Hepatocyte (in vitro differentiated cells): ENCODE measurements around the gene ETV6. TPM values are rescaled to one million over a fixed set of nuclear protein-coding genes. Genes with fewer than 3 reads are reported as not detected.

Experiments
- DNase-seq: peaks from one replicate; pipeline ENCODE4 v3.0.0-alpha.2; 2016; ENCODE audit warnings: low spot score
- H2AFZ ChIP-seq: fragments of 200-600 bp; sonication (generic); 2 replicates; pipeline ENCODE4 v1.6.0; 2016; ENCODE audit warnings: antibody characterized with exemption, mild to moderate bottlenecking
- H3K27ac ChIP-seq: fragments of 200-600 bp; sonication (generic); 2 replicates; pipeline ENCODE4 v1.5.1; 2016; ENCODE audit warnings: mild to moderate bottlenecking
- H3K27me3 ChIP-seq: fragments of 200-600 bp; sonication (generic); 2 replicates; pipeline ENCODE4 v1.6.1; 2016
- H3K36me3 ChIP-seq: fragments of 200-600 bp; sonication (generic); replicated peaks from 2 replicates; pipeline ENCODE4 v1.5.1; 2016; ENCODE audit warnings: low read depth; ENCODE audit not compliant: insufficient read depth
- H3K4me1 ChIP-seq: fragments of 200-600 bp; sonication (generic); 2 replicates; pipeline ENCODE4 v1.5.1; 2016; ENCODE audit warnings: mild to moderate bottlenecking, moderate library complexity; ENCODE audit not compliant: insufficient read depth
- H3K4me2 ChIP-seq: fragments of 200-600 bp; sonication (generic); 2 replicates; pipeline ENCODE4 v1.6.0; 2016
- H3K4me3 ChIP-seq: fragments of 200-600 bp; sonication (generic); 2 replicates; pipeline ENCODE4 v1.5.1; 2016; ENCODE audit warnings: mild to moderate bottlenecking
- H3K79me2 ChIP-seq: fragments of 200-600 bp; sonication (generic); 2 replicates; pipeline ENCODE4 v1.6.0; 2017; ENCODE audit warnings: mild to moderate bottlenecking
- H3K9me2 ChIP-seq: fragments of 200-600 bp; sonication (generic); replicated peaks from 2 replicates; pipeline ENCODE4 v1.6.0; 2017; ENCODE audit warnings: mild to moderate bottlenecking; ENCODE audit not compliant: insufficient read depth
- H3K9me3 ChIP-seq: fragments of 200-600 bp; sonication (generic); 2 replicates; pipeline ENCODE4 v1.5.1; 2016; ENCODE audit warnings: low read depth, mild to moderate bottlenecking
- H4K20me1 ChIP-seq: fragments of 200-600 bp; sonication (generic); 2 replicates; pipeline ENCODE4 v1.6.0; 2016; ENCODE audit warnings: mild to moderate bottlenecking; ENCODE audit not compliant: insufficient read depth, poor library complexity, severe bottlenecking
- EZH2 ChIP-seq: fragments of 200-600 bp; sonication (generic); IDR thresholded peaks from 2 replicates; pipeline ENCODE4 v1.6.1; 2016; ENCODE audit warnings: antibody characterized with exemption, mild to moderate bottlenecking, borderline replicate concordance
- EZH2phosphoT487 ChIP-seq: fragments of 200-600 bp; sonication (generic); IDR thresholded peaks from one replicate; pipeline ENCODE4 v1.6.1; 2018; ENCODE audit warnings: antibody characterized with exemption, mild to moderate bottlenecking, low read depth, moderate library complexity; ENCODE audit not compliant: unreplicated experiment, severe bottlenecking
- WGBS: methylation state at CpG from one replicate; pipeline ENCODE4 v1.1.6; 2016; ENCODE audit warnings: low lambda C conversion rate; ENCODE audit errors: missing lambda C conversion rate; 5-methylcytosine and 5-hydroxymethylcytosine counted together
- polyA plus RNA-seq: library from polyadenylated mRNA; unstranded; fragments of >200 nt; fragmentation: Nextera tagmentation; extraction: Ambion mirVana; gene quantifications from 2 replicates; pipeline ENCODE4 v1.2.1, GENCODE V29; 2016
- total RNA-seq: library from RNA; depleted of rRNA; stranded (reverse); fragments of >200 nt; gene quantifications from 2 replicates; pipeline ENCODE4 v1.2.3, GENCODE V29; 2014
- TF ChIP-seq, protein P1 (sequence below): fragments of 200-600 bp; sonication (generic); IDR thresholded peaks from 2 replicates; pipeline ENCODE4 v1.5.1; 2016; ENCODE audit warnings: antibody characterized with exemption, mild to moderate bottlenecking; ENCODE audit not compliant: poor library complexity

ETV6 gene
- total and polyA plus RNA-seq, 2 experiments from 2014 or later: 8.0 to 9.7 TPM

DNA sequence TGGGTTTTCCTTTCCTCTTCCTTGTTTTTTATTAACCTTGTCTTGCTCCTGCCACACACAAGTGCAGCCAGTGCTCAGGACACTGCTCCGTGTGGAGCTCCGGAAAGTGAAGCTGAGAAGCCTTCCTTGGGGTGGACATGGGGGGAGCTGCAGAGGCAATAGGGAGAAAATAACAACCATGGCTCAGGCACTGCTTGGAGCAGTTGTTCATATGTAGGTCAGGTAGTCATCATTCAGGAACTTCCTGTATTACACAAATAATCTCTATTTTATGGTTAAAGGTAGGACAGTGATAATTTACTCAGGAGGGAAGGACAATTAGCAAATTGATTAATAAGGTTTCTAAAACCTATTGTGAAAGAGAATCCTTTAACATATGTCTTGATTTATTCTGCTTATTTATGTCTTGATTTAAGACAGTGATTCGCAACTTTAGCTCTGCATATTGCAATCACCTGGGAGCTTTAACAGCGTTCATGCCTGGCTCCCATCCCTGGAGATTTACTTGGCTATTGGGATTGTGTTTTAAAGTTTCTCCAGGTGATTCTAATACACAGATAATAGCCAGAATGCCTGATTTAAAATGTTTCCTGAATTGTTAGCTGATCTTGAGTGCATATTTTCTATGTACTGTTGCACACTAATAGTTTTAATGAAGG is 92.1 kb downstream of the ETV6 start:
- Histone ChIP-seq H3K4me2 (no peak overlapping the region), H3K36me3 (no peaks in the 10 kb centered on the region), H3K79me2 (peaks cover 63% of the 10 kb centered on the region), H3K4me3 (no peak overlapping the region), H3K9me2 (no peaks in the 10 kb centered on the region), H3K9me3 (no peaks in the 10 kb centered on the region), H4K20me1 (no peaks in the 10 kb centered on the region), H2AFZ (no peak overlapping the region), H3K4me1 (peaks cover 9% of the 10 kb centered on the region), H3K27ac (no peak overlapping the region), H3K27me3 (no peaks in the 10 kb centered on the region)
- 86% methylated on average over 4 of the region's 4 CpGs for WGBS
- no peak for DNase-seq
- TF ChIP-seq, protein P1, sequence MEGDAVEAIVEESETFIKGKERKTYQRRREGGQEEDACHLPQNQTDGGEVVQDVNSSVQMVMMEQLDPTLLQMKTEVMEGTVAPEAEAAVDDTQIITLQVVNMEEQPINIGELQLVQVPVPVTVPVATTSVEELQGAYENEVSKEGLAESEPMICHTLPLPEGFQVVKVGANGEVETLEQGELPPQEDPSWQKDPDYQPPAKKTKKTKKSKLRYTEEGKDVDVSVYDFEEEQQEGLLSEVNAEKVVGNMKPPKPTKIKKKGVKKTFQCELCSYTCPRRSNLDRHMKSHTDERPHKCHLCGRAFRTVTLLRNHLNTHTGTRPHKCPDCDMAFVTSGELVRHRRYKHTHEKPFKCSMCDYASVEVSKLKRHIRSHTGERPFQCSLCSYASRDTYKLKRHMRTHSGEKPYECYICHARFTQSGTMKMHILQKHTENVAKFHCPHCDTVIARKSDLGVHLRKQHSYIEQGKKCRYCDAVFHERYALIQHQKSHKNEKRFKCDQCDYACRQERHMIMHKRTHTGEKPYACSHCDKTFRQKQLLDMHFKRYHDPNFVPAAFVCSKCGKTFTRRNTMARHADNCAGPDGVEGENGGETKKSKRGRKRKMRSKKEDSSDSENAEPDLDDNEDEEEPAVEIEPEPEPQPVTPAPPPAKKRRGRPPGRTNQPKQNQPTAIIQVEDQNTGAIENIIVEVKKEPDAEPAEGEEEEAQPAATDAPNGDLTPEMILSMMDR: no peak
- TF ChIP-seq EZH2: no peak
- TF ChIP-seq EZH2phosphoT487: no peak

DNA sequence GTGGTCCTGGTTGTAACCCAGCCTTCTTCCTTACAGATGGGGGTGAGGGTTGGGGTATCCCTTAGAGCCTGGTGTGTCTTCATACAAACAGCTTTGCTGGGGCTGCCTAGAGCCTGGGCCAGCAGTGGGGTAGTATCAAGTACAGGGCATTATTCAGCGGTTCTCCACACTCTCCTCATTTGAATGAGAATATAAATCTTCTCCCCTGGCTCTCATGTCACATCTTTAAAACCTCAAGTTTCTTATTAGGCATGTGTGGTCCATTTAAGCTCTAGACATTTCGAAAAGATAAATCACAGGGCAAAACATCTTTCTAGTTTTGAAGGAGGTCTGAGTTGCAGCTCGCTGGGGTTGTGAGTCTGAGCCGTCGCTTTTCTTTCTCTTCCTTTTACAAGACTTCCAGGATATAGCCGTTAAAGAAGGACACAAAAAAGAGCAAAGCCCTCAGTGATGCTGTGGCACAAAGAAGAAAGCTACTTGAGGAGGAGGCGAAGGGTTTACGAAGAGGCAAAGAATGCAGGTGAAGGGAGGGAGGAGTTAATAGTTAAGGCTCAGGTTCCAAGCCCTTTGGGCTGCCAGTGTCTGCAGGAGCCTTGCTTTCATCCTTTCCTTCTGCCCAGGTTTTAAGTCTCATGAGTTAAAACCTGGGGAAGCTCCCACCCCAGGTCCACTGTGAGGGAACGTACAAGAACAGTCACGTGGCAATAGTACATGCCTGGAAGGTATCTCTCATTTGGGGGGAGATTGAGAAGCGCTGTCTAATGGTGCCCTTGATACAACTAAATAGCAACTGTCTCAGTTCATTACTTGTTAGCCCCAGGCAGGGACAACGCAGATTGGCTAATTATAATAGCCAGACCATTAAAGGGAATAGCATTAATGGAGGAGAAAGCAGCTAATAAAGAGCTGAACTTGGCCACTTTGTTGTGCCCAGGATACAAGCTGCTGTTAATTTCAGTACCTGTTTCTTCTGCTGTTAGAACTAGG is 94.2 kb downstream of the ETV6 start:
- H3K27ac ChIP-seq: peak overlapping the region; percentile 21
- H3K4me3 ChIP-seq: no peak overlapping the region
- no peak for DNase-seq
- H3K9me3 ChIP-seq: no peaks in the 10 kb centered on the region
- H3K4me1 ChIP-seq: peaks cover 9% of the 10 kb centered on the region
- H2AFZ ChIP-seq: no peak overlapping the region
- no peaks in the 10 kb centered on the region for H3K36me3 ChIP-seq
- no peaks in the 10 kb centered on the region for H3K27me3 ChIP-seq
- TF ChIP-seq EZH2phosphoT487 (no peak), EZH2 (no peak)
- TF ChIP-seq, protein P1: no peak
- peak overlapping the region; percentile 45 for H3K4me2 ChIP-seq
- no peaks in the 10 kb centered on the region for H3K9me2 ChIP-seq
- peaks cover 52% of the 10 kb centered on the region for H3K79me2 ChIP-seq
- WGBS: 39% methylated on average over 12 of the region's 12 CpGs
- H4K20me1 ChIP-seq: no peaks in the 10 kb centered on the region

DNA sequence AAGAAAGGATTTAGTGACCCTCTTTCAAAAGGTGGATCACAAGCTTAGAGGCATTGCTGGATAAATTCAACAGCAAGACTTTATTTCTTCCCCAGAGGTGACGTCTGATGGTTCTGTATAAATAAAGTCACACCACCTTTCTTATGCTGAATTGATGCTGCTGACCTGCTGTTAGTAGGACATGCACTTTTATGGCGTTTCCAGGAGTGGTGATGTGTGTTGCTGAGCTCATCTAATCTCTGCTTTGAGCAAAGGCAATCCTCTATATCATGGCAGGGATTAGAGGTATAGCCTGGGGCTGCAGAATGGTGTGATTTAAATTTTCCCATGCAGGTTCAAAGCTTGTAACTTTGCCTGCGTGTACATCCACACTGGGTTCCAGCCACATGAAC is 94.9 kb downstream of the ETV6 start:
- TF ChIP-seq EZH2phosphoT487 (no peak), EZH2 (no peak)
- TF ChIP-seq, protein P1: no peak
- H3K27me3 ChIP-seq: no peaks in the 10 kb centered on the region
- no peak overlapping the region for H2AFZ ChIP-seq
- no peak overlapping the region for H3K4me2 ChIP-seq
- H3K36me3 ChIP-seq: no peaks in the 10 kb centered on the region
- H3K79me2 ChIP-seq: peaks cover 53% of the 10 kb centered on the region
- DNase-seq: no peak
- no peaks in the 10 kb centered on the region for H3K9me2 ChIP-seq
- H3K4me1 ChIP-seq: peaks cover 9% of the 10 kb centered on the region
- 57% methylated on average over 3 of the region's 3 CpGs for WGBS
- no peak overlapping the region for H3K4me3 ChIP-seq
- no peak overlapping the region for H3K27ac ChIP-seq
- H4K20me1 ChIP-seq: no peaks in the 10 kb centered on the region
- no peaks in the 10 kb centered on the region for H3K9me3 ChIP-seq
